T-helper 9 cell (primary cell): ENCODE results near the gene BICC1.

Experiments
- DNase-seq: peaks from one replicate; pipeline ENCODE4 v3.0.0-alpha.2; 2020

The BICC1 gene

GRCh38 chr10:58608351-58608750 lies 95.7 kb downstream of the BICC1 start:
- no peak for DNase-seq

GRCh38 chr10:58608826-58609531 lies 96.3 kb downstream of the BICC1 start:
- DNase-seq: no peak

GRCh38 chr10:58609532-58610150 lies 97.0 kb downstream of the BICC1 start:
- no peak for DNase-seq

GRCh38 chr10:58615237-58615935 lies 102.7 kb downstream of the BICC1 start:
- no peak for DNase-seq

- no peak for DNase-seq
Observed at GRCh38 chr10:58618158-58618676, 105.5 kb downstream of the BICC1 start.

- DNase-seq: no peak
Observed at GRCh38 chr10:58621379-58622077, 108.9 kb downstream of the BICC1 start.

GRCh38 chr10:58622246-58622645 lies 109.6 kb downstream of the BICC1 start:
- no peak for DNase-seq

GRCh38 chr10:58625070-58625469 lies 112.4 kb downstream of the BICC1 start:
- DNase-seq: no peak

GRCh38 chr10:58627392-58627791 lies 114.7 kb downstream of the BICC1 start:
- no peak for DNase-seq

GRCh38 chr10:58631715-58632114 lies 119.0 kb downstream of the BICC1 start:
- DNase-seq: no peak

- no peak for DNase-seq
Observed at GRCh38 chr10:58632216-58632615, 119.5 kb downstream of the BICC1 start.

GRCh38 chr10:58637352-58637751 lies 124.7 kb downstream of the BICC1 start:
- no peak for DNase-seq

- no peak for DNase-seq
Observed at GRCh38 chr10:58638388-58638787, 125.7 kb downstream of the BICC1 start.

- DNase-seq: no peak
Observed at GRCh38 chr10:58641095-58641531, 128.4 kb downstream of the BICC1 start.

- DNase-seq: no peak
Observed at GRCh38 chr10:58641708-58642107, 129.0 kb downstream of the BICC1 start.

- no peak for DNase-seq
Observed at GRCh38 chr10:58642283-58642682, 129.6 kb downstream of the BICC1 start.

- DNase-seq: no peak
Observed at GRCh38 chr10:58642916-58643428, 130.3 kb downstream of the BICC1 start.

- no peak for DNase-seq
Observed at GRCh38 chr10:58644311-58644710, 131.6 kb downstream of the BICC1 start.

GRCh38 chr10:58645416-58646146 lies 132.9 kb downstream of the BICC1 start:
- no peak for DNase-seq

GRCh38 chr10:58647376-58648112 lies 134.9 kb downstream of the BICC1 start:
- DNase-seq: no peak

- DNase-seq: no peak
Observed at GRCh38 chr10:58648131-58648530, 135.5 kb downstream of the BICC1 start.
